ENCODE measurements around the gene PLEKHA6.
A peak's percentile ranks its signal among the peaks of the same experiment; 100 is the strongest.

The PLEKHA6 gene

DNA sequence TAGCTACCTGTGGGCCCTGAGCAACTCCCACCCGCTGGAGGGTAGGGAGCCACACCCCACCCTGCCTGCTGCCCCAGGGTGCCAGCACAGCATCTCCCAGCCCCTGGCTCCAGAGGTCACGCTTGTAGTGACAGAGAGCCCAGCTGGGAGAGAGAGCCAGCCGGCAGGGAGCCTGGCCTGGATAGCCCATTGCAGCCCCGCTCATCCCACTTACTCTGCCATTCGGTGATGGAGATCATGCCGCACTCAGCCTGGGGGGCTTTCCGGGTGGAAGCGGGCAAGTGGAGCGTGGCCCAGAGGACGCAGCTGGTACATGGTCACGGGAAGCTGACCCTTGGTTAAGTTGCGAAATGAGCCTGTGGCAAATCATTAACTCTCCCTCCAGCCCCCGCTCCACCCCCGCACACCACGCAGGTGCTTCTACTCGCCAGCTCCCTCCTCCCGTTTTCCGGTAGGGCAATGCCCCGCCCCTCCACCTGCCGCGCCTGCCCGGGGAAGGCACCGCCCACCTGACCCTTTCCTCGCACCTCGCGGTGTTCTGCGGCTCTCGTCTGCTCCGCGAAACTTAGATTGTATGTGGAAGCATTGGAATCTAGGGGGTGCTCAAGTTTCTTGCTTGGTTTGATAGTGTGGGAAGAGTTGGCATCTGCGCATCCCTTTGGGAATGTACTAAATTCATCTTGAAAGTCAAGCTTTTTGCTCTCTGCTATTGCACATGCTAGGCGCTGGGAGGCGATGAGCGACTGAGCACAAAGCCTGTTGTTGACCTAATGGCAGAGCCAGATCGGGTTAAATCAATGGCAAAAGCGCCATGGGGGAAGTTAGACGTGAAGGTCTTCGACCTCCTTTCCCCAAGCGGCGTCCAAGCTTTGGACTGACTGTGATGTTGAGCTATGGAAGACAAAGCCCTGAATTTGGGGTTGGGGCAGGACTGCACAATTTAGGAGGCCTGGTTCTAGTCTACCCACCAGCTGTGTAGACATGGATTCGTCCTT is 145.8 kb downstream of the PLEKHA6 start, which contains the start of gene GOLT1A:
GOLT1A (minus strand) TSS at position 321 of the 995 bp plus-strand sequence; CDS start at position 239, 82 bp downstream.
- peak in 2 of 4 experiments; percentile 21 to 41 for DNase-seq (ENCODE audit: low read depth in 4 of 4, low spot score in 1 of 4)

DNA sequence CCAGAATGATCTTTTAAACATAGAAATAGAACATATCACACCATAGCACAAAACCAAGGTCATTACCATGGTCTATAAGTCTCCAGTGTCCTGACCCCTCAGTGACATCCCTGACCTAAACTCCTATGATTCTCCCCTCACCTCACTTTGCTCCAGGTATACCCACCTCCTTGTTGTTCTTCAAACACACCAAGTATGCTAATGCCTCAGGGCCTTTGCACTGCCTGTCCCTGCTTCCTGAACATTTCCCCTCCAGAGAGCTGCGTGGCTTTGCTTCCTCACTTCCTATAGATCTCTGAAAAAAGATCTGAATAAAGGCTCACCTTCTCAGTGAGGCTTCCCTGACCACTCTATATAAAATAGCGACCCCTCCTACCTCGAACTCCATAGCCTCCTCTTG is 147.0 kb downstream of the PLEKHA6 start:
- no peak for DNase-seq (ENCODE audit: low read depth in 4 of 4, low spot score in 1 of 4)

DNA sequence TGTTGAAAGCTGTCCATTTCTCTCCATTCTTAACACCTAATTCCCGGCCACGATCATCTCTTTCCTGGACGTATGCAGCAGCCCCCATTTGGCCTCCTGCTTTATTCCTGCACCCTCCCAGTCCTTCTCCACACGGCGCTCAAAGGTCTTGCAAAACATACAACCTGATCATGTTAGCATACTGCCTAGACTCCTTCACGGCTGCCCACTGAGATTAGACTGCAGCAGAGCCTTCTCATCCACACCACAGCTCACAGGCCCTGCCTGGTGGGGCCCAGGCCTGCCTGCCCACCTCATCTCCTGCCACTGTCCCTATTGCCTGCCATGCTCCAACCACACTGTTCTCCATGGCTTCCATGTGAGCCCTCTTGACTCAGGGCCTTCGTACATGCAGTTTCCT is 148.7 kb downstream of the PLEKHA6 start:
- no peak for DNase-seq (ENCODE audit: low read depth in 4 of 4, low spot score in 1 of 4)

DNA sequence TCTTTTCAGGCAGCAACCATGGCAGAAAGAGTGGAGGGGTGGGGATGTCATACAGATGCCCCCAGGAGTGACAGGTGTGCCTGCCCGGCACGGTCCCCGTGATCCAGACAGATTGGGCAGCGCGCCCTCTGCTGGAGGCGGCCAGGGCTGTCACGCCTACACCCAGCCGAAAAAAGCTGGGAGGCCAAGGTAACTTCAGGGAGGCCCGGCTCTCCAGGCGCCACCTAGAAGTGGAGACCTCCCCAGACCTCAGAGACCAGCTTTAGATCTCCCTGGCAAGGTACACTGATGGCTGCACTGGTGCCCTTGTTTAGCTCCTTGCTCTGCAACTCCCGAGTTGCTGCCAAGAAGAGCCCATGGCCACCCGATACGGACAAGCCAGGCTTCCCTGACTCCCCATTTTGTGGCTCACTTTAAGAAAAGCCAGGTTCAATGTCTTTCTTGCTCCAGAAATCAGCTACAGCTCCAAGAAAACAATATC is 152.6 kb downstream of the PLEKHA6 start:
- DNase-seq (ENCODE audit: low read depth in 4 of 4, low spot score in 1 of 4): peak; percentile 59 to 74 (median 66)

DNA sequence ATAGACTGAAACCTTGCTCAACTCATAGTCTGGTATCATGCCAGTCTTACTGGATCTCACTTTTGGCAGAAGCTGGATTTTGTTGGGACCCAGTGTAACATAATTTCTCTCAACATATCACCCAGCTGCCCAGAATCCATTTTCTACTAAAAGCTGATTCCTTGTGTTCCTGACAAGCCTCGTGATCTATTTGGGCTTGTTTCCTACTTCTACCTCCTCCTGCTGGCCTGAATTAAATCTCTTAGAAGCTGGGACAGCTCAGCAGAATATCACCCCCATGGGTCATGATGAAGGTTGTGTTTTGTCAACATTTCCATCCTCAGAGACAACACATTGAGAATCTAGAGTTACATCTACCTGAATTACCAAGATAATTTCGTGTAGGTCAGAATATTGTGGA is 153.6 kb downstream of the PLEKHA6 start:
- DNase-seq (ENCODE audit: low read depth in 4 of 4, low spot score in 1 of 4): no peak

DNA sequence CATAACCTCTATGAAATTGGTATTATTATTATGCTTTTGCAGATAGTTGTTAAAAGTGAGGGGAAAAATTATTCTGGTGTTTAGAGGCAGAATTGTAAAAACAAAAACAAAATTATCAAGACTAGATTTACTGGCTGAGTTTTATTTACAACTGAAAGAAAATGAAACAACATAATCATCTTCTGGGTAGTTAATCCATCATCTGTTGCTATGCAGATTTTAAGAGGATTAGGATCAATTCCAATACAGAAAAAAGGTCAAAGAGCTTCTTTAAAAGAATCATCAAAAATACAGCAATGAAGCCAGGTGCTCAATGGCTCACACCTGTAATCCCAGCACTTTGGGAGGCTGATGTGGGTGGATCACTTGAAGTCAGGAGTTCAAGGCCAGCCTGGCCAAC is 154.2 kb downstream of the PLEKHA6 start:
- DNase-seq (ENCODE audit: low read depth in 4 of 4, low spot score in 1 of 4): no peak

DNA sequence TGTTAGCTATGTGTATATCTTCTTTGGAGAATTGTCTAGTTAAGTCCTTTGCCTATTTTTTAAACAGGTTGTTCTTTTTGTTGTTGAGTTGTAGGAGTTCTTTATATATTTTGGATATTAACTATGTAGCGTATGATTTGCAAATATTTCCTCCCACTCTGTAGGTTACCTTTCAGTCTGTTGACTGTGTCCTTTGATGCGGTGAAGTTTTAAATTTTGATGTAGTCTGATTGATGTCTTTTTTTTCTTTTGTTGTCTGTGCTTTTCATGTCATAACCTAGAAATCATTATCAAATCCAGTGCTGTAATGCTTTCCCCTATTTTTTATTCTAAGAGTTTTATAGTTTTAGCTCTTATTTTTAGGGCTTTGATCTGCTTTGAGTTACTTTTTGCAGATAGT is 154.8 kb downstream of the PLEKHA6 start:
- DNase-seq (ENCODE audit: low read depth in 4 of 4, low spot score in 1 of 4): no peak

DNA sequence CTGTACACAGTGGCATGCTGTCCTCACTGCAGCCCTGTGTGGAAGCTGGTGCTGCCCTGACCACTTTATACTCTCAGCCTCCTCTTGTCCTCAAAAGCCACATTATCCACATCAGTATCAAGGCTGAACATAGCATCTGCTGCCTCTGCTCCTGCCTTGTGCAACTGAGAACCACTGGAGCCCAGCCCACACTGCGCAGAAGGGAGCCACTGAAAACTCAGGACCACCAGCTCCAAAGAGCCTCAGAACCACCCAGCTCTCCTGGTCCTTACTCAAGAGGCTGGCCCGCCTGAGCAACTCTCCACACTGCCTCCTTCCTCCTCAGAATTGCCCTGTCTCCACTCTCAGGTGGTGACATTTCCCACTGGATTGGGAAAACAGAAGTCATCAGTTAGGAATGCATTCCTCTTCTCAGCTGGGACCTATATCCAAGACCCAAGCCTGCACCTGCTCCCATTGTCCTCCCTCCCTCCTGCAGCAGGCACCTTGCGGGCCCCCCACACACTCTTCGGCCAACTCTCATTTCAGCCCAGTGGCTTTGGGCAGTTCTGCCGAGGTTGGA is 156.4 kb downstream of the PLEKHA6 start:
- no peak for DNase-seq (ENCODE audit: low read depth in 4 of 4, low spot score in 1 of 4)

DNA sequence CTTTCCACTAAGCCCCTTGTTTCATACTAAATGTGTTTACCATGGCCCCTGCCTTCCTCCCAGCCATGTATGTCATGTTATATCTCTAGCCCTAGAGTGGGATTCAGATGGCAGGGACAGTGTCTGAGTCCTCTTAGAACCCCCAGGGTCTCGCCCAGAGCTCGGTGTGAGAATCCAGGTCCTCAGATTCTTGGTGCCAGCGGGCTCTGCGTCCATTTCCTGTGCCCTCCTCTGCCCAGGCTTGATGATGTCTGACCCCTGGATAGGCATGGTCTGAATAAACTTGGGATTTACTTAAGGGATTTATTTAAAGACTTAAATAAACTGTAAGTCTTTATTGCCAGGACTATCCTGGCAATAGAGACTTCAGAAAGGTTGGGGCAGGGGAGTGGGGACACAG is 157.2 kb downstream of the PLEKHA6 start:
- DNase-seq (ENCODE audit: low read depth in 4 of 4, low spot score in 1 of 4): no peak

DNA sequence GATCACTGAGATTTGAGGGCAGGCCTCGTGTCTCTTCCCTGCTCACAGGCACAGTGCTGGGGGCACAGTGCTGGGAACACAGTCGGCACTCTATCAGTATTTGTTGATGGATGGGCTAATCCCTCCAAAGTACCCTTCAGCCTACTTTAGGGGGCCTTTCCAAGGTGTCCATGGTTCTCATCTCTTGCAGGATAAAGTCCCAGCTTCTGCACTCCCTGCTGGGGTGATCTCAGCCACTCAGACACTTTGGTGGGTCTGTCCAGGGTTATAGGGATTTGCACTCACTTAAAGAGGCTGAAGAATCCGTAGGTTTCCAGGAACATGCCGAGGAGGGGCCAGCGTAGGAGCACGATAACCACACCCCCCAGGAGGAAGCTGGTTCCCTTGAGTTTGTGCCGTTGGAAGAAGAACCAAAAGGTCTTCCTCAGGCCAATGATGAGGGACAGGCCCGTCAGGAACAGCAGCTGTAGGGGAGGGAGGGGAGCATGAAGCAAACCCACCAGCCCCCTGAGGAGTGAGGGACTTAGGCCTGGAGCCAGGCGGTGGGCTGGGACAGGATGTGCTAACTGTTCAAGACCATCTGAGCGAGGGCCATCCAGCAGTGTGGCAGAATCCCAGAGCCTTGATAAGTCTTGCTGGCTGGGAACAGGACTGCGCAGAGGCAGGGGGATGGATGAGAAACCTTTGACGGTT is 158.2 kb downstream of the PLEKHA6 start:
- no peak for DNase-seq (ENCODE audit: low read depth in 4 of 4, low spot score in 1 of 4)

DNA sequence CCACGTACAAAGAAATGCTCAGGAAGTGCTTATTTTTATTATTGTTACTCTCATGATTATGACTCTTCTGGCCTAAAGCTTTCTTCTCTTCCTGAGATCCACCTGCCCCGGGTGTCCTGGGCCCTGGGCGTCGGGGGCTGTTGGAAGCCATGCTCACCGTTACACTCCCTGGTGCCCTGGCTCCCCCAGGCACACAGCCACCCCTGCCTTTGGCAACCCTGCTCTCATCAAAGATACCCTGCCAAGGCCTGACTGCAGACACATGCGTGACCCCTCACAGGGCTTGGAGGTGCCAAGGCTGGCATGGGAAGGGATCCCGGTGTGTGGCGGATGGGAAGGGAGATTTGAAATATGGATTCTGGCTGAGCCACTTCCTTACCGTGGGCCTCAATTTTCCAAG is 160.2 kb downstream of the PLEKHA6 start:
- DNase-seq (ENCODE audit: low read depth in 4 of 4, low spot score in 1 of 4): no peak

DNA sequence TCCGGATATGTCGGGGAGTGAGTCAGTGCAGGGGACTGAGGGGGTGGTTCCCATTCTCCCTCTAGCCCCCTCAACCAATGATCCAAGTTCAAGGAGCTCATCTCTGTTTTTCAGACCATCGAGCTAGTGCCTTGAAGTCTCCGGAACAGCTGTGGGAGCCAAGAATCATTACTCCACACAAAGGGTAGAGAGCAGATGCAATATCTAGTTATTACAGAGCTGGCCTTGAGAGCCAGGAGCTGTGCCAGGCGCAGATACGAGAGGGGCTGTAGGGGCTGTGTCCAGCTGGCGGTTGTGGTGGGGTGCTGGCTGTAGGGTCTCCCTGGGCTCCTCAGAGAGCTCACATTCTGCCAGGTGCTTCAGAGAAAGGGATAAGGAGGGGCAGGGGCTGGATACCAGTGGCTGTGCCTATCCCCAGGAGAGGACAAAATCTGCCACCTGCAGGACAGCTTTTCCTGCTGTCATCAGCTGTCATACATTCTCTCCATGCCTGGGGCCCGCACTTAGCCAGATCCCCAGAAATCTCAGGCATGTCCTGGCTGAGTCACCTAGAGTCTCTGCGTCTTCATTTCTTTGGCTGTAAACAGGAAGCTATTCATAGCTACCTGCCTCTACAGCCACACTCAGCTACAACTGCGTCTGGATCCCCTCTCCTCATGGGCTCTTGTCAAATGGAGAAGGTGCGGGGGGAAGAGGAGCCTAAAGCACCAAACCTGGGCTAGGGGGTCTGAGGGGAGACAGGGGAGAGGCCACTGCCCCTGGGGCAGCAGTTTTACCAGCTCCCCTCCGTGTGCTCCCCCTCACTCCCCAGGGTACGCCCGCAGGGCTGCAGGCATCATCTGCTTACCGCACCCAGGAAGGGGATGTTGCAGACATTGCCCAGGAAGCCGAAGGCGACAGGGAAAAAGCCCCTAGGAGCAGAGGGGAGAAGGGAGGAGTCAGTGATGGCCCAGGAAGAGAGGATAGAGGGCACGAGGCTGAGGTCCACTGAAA is 161.1 kb downstream of the PLEKHA6 start:
- no peak for DNase-seq (ENCODE audit: low read depth in 4 of 4, low spot score in 1 of 4)

DNA sequence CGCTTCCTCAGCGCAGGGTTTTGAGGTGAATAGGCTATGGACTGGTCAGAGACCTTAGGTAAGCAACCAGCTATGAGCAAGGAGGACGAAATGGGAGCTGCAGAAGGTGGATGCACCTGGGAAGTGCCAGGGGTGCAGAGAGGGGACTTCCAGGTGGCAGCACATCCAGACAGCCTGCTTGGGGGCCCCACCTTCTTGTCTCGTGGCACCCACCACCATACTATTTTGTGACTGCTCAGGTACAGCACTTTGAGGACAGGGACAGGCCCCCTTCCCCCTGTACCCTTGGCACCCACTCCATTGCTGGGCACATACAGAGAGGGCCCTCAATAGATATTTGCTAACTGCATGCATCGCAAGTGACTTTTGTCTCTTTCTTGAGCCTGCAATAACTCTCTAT is 162.7 kb downstream of the PLEKHA6 start:
- no peak for DNase-seq (ENCODE audit: low read depth in 4 of 4, low spot score in 1 of 4)

DNA sequence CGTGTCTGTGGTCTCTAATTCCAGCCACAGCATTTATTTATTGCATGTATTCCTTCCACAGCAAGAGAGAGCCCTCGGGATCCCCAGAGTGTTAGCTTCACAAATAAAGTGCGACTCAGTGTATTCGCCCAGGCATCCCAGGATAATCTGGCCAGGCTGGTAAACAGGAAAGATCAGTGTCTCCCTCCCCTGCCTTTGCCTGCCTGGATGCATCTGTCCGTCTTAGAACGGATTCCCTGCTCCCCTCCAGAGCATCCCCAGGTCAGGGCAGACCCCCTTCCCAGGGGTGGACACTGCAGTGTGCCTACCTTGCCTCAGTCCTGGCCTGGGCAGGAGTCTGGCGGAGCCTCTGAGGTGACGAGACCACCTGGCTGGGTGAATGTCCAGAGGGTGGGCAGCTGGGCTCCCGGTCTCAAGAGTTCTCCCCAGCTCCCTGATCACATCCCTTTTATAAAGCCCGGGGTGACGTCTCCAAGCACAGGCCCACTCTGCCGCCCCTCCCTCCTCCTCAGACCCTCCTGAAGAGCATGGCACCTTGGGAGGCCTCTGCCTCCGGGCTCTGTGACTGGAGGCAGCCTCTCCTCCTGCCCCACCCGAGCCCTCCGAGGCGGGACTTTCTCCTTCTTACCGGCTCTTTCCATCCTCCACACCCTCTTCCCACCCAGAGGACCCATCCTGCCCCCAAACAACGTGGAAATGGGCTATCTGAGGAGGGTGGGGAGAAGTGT is 163.5 kb downstream of the PLEKHA6 start, which contains the start of gene KISS1:
KISS1 (minus strand) TSS at position 424 of the 728 bp plus-strand sequence. CDS start 3,615 bp downstream, outside the sequence.
- DNase-seq (ENCODE audit: low read depth in 4 of 4, low spot score in 1 of 4): no peak

DNA sequence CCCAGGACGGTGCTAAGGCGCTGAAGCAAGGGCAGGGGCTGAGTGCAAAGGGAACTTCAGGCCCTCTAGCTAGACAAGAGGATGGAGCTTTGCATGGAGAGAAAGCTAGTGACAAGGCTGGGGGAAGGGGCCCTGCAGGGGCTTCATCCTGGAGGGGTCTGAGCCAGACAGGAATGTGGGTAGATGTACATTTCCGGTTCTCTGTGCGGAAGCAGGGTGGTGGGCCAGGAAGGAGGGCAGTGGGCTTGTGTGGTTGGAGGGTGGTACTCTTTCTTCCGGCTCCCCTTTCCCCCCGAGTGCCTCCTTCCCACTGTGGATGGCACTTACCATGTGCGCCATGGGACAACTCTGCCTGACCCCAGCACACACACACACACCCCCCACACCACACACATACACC is 165.0 kb downstream of the PLEKHA6 start:
- no peak for DNase-seq (ENCODE audit: low read depth in 4 of 4, low spot score in 1 of 4)

DNA sequence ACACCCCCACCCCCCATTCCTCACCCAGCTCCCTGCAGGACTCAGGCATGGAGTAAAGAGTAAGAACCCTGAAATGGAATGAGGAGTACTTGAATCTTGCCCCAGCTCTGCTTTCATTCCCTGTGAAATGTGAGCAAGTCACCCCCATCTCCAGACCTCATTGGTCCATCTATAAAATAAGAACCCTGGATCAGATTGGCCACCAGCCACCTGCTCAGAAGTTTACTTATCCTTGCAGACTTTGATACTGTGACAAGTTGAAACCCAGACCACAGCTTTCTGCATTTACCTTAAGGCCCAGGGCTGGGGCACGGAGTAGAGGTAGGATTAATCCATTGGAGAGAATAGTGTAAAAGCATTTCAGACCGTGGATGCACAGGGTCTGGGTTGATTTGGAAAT is 165.6 kb downstream of the PLEKHA6 start:
- no peak for DNase-seq (ENCODE audit: low read depth in 4 of 4, low spot score in 1 of 4)

DNA sequence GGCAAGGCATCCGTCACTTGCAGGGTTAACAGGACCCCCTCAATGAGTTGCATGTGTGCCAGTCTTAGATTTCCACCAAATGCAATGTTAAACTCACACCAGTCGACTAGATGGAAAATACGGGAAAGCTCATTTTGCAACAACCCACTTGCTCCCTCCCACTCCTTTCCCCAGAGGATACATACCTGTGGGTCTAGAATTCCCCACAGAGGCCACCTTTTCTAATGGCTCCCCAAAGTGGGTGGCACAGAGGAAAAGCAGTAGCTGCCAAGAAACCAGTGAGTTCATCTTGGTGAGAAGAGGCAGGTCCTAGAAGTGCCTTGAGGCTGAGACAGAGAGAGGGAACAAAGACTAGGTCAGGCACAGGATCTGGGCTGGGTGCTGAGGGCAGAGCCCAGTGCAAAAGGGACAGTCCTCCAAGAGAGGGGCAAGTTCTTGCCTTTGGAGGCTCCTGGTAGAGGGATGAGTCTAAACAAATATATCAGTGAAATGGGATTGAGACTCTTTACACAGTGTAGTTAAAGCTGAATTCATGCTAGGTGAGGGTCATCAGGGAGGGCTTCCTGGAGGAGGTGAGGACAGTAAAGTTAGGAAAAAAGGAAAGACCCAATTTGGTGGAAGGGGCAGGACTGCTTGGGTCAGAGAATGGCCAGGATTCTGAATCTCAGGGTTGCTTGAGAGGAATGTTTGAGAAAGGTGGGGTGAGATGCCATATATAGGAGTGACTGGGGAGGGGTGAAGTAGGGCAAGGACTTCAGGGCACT is 167.0 kb downstream of the PLEKHA6 start:
- no peak for DNase-seq (ENCODE audit: low read depth in 4 of 4, low spot score in 1 of 4)

DNA sequence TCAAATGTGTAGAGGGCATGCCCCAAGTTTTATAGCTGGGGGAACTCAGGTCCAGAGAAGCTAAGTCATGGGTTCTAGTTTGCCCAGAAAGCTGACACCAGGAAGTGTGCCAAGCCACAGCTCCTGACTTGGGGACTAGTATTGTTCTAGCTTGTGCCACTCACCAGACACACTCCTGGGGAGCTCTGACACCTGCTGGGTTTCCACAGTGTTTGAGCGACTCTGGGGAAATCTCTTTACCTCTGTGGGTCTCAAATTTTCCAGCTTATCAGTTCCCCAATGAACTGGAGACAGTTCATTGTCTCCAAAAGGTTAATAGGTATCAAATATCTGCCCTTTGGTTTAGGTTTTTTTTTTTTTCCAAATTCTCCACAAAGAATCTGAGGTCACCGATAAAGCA is 167.7 kb downstream of the PLEKHA6 start:
- no peak for DNase-seq (ENCODE audit: low read depth in 4 of 4, low spot score in 1 of 4)

DNA sequence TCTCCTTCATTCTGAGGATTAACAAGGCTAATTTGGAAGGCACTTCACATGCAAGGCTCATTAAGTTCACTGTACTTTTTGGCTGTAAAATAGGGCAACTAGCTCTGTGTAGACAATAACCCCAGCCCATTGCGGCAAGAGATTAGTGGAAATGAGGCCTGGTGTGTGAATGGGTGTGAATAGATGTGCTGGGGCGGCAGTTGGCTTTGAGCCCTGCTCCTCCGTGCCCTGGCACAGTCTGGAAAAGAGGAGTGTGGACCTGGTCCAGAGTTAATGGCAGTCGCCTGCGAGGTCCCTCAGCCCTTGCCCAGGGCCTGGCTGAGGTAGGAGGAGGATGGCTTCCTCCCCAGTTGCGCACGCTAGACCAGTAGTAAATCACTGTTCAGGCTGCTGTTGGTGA is 168.3 kb downstream of the PLEKHA6 start:
- DNase-seq (ENCODE audit: low read depth in 4 of 4, low spot score in 1 of 4): no peak

All from stimulated activated CD4-positive, alpha-beta T cell treated with anti-CD3 and anti-CD28 coated beads, Interleukin-1b, Interleukin-23, amount 100 ng/mL, for 24 hours (primary cell).